ENCODE results near the gene TMEM135.

The TMEM135 gene

DNA sequence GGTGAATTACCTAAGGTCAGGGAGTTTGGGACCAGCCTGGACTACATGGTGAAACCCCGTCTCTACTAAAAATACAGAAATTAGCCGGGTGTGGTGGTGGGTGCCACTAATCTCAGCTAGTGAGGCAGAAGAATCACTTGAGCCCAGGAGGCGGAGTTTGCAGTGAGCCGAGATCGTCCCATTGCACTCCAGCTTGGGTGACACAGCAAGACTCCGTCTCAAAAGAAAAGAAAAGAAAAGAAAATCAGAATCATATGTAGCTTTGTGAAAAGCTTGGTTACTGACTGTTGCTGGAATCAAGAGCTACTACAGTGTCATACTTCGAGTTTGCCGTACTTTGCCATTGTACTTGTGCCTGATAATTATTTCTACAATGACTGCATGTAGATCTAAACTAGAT is 4.2 kb upstream of the TMEM135 start:
- TF ChIP-seq POLR2A (IDR thresholded peaks at IDR 0.05; ENCODE audit: low read depth, low read length), result no peak
- DNase-seq (ENCODE audit: insufficient read length, low spot score) (no peak), FAIRE-seq (no peak)

DNA sequence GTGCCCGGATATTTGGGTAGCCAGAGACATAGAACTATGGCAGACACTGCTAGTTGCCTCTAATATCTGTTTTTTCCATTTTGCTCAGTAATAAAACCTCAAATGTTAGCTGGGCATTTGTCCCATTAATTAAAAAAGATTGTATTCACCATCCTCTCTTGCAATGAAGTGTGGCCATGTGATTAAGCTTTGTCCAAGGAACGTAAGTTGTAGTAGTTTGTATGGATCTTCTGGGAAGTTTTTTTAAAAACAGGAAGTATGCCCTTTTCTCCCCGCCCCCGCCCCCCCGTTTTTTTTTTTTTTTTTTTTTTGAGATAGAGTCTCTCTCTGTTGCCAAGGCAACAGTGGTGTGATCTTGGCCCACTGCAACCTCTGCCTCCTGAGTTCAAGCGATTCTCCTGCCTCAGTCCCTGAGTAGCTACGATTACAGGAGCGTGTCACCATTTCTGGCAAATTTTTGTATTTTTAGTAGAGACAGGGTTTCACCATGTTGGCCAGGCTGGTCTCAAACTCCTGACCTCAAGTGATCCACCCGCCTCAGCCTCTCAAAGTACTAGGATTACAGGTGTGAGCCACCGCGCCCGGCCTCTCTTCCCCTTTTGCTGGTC is 1.7 kb upstream of the TMEM135 start:
- DNase-seq (ENCODE audit: insufficient read length, low spot score) (no peak), FAIRE-seq (no peak)
- no peak for TF ChIP-seq POLR2A (IDR thresholded peaks at IDR 0.05; ENCODE audit: low read depth, low read length)

DNA sequence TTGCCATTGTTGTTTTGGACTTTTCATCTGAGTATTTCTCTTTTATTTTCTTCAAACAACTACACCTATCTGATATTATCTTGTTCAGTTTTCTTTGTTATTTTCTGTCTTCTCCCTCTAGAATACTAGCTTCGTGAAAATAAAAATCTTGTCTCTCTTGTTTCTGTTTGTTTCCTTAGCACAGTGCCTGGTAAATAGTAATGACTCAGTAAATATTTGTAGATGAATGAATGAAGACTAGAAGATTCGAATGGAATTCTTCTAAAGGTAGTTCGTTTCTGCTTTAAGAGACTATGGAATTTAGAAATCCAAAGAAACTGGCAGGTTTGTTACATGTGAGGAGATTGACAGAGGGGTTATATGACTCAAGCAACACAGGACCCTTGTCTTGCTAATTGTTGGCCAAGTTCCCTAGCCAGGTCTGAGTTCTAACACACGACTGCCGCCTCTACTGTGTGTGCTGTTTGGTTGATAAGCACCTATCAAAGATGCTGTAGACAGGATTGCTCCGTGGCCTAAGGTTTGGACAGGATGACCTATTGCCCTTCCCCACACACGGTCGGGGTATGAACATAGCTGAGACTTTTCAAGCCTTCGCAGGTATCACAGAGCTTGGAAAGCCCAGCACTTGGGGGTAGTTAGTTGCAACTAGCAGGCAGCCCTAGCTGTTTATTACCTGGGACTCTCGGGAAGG is 831 bp upstream of the TMEM135 start:
- no peak for DNase-seq (ENCODE audit: insufficient read length, low spot score)
- FAIRE-seq, result no peak
- no peak for TF ChIP-seq POLR2A (IDR thresholded peaks at IDR 0.05; ENCODE audit: low read depth, low read length)

DNA sequence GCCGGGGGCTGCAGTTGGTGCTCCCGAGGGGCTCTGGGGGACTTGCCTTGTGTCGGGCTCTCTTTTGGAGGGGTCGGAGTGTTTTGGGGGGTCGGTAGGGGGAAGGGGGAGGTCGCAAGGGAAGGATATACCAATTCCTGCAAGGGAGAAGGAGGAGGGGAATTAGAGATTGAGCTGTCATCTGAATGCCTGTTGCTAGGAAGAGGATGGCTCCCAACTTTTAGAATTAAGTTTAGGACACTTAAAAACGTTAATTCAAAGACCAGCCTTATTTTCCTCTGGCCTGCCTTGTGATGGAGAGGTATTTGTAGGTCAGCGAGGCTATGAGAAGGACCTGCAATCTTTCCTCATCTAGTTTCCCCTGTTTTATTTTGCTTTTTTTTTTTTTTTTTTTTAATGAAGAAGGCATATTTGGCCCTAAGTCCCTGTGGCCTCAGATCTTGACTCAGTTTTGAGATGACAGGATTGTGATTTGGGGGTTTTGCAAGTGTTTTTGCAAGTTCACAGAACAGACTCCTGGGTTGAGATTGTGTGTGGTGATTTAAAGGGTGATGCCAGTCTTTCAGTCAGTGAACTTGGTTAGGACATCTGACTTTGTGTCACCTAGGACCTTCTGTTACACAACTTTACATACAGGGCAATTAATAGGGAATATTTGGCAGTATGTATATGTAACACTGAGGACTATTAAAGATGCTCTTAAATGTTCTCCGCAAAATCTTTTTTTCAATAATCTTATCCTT is 672 bp downstream of the TMEM135 start:
- FAIRE-seq, result no peak
- no peak for TF ChIP-seq POLR2A (IDR thresholded peaks at IDR 0.05; ENCODE audit: low read depth, low read length)
- DNase-seq (ENCODE audit: insufficient read length, low spot score), result no peak

DNA sequence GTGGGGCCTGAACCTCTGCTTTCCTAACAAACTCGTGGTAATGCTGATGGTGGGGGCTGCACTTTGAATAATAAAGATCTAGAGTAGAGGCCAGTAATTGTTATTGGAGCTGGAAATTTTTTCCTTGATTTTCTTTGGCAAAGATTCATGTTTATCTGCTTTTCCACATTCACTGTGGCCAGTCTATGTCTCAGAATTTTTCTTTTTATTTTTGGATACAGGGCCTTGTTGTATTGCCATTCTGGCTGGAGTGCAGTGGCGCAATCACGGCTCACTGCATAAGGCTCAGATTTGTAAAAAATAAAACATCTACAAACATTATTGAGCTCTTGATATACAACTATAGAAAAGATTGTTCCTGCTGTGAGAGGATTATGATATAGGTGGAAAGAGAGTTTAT is 1.6 kb downstream of the TMEM135 start:
- no peak for DNase-seq (ENCODE audit: insufficient read length, low spot score)
- FAIRE-seq, result no peak
- TF ChIP-seq POLR2A (IDR thresholded peaks at IDR 0.05; ENCODE audit: low read depth, low read length), result no peak

DNA sequence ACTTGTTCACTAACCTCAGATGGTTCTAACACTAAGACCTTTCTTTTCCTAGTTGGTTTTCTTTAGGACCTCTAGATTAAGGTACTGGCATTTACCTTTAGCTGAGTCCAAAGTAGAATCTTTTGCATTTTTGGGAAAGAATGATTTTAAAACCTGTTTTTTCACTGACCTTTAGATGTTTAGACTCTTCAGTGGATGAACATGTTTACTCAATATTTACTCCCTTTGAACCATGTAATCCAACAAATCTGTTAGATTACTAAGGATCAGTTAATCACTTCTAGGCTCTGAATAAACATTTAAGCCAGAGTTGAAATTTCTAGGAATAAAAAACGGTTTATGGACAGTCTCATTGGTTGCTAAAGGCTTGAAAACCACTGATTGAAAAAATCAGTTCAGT is 6.2 kb downstream of the TMEM135 start:
- FAIRE-seq, result no peak
- no peak for DNase-seq (ENCODE audit: insufficient read length, low spot score)
- no peak for TF ChIP-seq POLR2A (IDR thresholded peaks at IDR 0.05; ENCODE audit: low read depth, low read length)

DNA sequence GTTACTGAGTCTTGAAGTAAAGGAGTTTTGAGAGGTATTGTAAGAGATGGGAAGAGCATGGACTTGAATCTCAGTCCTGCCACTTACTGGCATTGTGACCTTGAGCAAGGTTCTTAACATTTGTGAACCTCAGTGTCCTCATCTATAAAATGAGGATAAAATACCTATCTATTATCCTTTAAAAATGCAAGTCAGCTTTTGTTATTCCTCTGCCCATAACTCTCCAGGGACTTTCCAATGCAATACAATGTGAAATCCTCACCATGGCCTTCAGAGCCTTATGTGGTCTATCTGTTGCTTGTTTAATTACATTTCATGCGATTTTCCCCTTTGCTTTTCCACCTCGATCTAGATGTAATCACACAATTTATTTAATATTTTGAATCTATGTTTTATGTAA is 9.1 kb downstream of the TMEM135 start:
- no peak for FAIRE-seq
- TF ChIP-seq POLR2A (IDR thresholded peaks at IDR 0.05; ENCODE audit: low read depth, low read length), result no peak

DNA sequence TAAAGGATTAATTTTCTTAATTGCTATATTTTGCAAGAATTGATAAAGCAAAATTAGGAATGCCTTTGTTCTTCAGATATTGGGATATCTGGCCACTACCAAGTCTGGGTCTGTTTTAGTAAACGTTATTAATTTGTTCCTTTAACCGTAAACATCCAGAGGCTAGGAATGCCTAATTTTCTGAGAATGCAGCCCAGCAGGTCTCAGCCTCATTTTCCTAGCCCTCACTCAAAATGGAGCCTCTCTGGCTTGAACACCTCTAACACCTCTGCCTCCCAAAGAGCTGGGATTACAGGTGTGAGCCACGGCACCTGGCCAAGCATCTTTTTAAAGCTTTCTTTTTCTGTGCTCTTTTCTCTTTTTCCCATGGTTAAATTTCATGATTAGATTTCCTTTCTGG is 18.4 kb downstream of the TMEM135 start:
- no peak for TF ChIP-seq POLR2A (IDR thresholded peaks at IDR 0.05; ENCODE audit: low read depth, low read length)
- FAIRE-seq (no peak), DNase-seq (ENCODE audit: insufficient read length, low spot score) (no peak)

More for the DNA sequence above, 9.1 kb downstream of the TMEM135 start:
- DNase-seq (ENCODE audit: insufficient read length, low spot score), result no peak

DNA sequence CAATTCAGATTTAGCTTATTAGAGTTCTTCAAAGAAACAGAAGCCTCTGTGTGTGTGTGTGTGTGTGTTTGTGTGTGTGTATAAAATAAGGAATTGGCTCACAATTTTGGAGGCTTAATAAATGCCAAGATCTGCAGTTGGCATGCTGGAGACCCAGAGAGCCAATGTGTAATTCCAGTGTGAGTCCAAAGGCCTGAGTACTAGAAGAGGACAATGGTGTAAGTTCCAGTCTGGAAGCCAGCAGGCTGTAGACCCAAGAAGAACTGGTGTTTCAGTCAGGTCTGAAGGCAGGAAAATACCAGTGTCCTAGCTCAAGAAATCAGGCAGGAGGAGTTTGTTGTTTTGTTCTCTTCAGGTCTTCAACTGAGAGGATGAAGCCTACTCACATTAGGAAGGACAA is 20.0 kb downstream of the TMEM135 start:
- DNase-seq (ENCODE audit: insufficient read length, low spot score) (no peak), FAIRE-seq (no peak)
- TF ChIP-seq POLR2A (IDR thresholded peaks at IDR 0.05; ENCODE audit: low read depth, low read length), result no peak

DNA sequence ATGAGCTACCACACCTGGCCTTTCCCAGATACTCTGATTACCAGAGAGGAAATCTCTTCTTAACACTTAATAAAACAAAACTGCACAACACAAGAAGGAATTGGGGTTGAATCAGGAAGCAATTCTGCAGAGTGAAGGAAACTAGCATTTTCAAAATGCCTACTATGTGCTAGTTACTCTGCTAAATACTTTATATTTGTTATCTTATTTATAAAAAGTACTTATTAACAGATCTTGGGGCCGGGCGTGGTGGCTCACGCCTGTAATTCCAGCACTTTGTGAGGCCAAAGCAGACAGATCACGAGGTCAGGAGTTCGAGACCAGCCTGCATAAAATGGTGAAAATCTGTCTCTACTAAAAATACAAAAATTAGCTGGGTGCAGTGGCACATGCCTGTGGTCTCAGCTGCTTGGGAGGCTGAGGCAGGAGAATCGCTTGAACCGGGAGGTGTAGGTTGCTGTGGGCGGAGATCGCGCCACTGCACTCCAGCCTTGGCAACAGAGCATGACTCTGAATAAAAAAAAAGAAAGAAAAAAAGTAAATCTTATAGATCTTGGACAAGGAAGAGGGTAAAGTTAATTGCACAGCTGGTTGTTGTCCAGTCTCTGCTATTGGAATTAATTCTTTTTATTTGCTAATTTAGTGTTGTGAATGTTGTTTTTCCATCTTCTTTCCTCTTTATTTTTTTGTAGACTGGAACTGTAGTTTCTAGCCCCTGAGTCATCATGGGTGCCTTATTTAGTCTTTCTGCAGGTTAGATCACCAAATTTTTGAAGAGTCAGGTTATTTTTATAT is 22.1 kb downstream of the TMEM135 start:
- FAIRE-seq (no peak), DNase-seq (ENCODE audit: insufficient read length, low spot score) (no peak)
- no peak for TF ChIP-seq POLR2A (IDR thresholded peaks at IDR 0.05; ENCODE audit: low read depth, low read length)

DNA sequence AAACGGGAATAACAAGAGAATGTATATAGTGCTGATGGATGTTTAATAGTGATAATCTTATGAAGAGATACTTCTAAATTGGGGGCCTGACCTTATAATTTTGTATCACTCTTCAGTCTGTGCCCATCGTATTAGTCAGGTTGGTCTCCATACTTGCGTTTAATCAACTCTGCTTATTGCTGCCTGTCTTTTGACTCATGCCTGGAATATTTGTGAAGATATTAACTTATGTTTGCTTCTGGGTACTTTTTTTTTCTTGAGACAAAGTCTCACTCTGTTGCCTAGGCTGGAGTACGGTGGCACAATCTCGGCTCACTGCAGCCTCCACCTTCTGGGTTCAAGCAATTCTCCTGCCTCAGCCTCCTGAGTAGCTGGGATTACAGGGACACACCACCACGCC is 24.0 kb downstream of the TMEM135 start:
- FAIRE-seq (no peak), DNase-seq (ENCODE audit: insufficient read length, low spot score) (no peak)
- TF ChIP-seq POLR2A (IDR thresholded peaks at IDR 0.05; ENCODE audit: low read depth, low read length), result no peak

DNA sequence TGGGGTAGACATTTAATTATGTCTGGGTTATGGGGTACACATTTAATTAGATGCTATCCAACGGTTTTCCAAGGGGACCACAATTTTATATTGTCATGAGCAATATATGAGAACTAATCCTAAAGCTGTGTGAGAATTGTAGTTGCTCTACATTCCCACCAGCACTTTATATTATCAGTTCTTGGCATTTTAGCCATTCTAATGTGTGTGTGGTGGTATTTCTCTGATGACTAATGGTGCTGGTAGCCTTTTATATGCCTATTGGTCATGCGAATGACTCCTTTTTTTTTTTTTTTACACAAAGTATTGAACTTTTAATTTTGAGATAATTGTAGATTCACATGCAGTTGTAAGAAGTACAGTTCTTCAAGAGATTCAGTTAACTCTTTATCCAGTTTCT is 26.2 kb downstream of the TMEM135 start:
- FAIRE-seq, result no peak
- TF ChIP-seq POLR2A (IDR thresholded peaks at IDR 0.05; ENCODE audit: low read depth, low read length), result no peak
- no peak for DNase-seq (ENCODE audit: insufficient read length, low spot score)

DNA sequence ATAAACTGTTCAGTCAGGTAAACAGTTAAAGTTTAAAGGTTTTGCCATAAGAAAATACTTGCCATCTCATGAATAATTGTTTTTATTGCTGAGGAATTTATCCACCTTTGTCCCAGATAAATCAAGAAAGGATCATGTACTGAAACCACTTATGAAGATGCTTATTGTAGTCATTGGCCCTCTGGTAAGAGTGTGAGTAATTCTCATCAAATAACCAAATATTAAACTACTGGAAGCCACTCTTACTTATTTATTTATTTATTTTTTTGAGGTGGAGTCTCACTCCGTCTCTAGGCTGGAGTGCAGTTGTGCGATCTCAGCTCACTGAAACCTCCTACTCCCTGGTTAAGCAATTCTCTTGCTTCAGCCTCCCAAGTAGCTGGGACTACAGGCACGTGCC is 35.1 kb downstream of the TMEM135 start:
- no peak for DNase-seq (ENCODE audit: insufficient read length, low spot score)
- no peak for FAIRE-seq
- TF ChIP-seq POLR2A (IDR thresholded peaks at IDR 0.05; ENCODE audit: low read depth, low read length), result no peak

DNA sequence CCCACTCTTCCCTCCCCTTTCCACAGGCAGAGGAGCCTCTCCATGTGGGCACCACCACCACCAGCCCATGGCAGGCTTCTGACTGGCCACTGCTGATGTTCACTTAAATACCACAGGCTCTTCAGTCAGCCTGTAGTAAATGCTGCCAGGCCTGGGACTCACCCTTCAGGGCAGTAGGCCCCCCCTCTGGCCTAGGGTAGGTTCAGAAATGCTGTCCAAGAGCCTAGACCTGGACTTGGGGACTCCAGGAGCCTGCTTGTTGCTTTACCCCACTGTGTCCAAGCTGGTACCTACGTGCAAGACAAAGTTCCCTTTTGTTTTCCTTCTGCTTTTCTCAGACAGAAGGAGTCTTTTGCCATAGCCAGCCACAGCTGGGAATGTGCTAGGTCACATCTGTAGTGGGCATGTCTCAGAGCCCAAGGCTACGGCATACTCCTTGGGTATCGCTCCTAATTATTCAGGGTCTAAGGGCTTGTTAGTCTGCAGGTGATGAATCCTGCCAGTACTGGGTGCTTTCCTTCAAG is 38.6 kb downstream of the TMEM135 start:
- FAIRE-seq (no peak), DNase-seq (ENCODE audit: insufficient read length, low spot score) (no peak)
- TF ChIP-seq POLR2A (IDR thresholded peaks at IDR 0.05; ENCODE audit: low read depth, low read length), result no peak

All from H54 (cell line).